SK-N-SH (cell line): ENCODE data around the gene MSTO1. TPM values are rescaled to one million over a fixed set of nuclear protein-coding genes. Genes with fewer than 3 reads are reported as not detected.

Source experiments
- CTCF ChIA-PET: fragments of 300-600, 350-600 bp; formaldehyde crosslinking; extraction: SDS; loops from one replicate; lab custom pipeline; 2021; lab: Yijun Ruan, JAX
- POLR2A ChIA-PET: fragments of 350-600 bp; sonication (Branson Sonifier 250); formaldehyde crosslinking; extraction: SDS; loops from one replicate; lab custom pipeline; 2020; ENCODE audit warnings: antibody characterized with exemption, inconsistent platforms; lab: Yijun Ruan, JAX
- DNase-seq: peaks from one replicate; pipeline ENCODE4 v3.0.0; 2012
- H2AFZ ChIP-seq: fragments of 200-600 bp; sonication (generic); 2 replicates; pipeline ENCODE4 v1.8.1; 2016; ENCODE audit warnings: antibody characterized with exemption, mild to moderate bottlenecking, low read depth
- H3F3A ChIP-seq: fragments of 200-600 bp; sonication (generic); replicated peaks from 2 replicates; pipeline ENCODE3; 2016; ENCODE audit warnings: antibody characterized with exemption, mild to moderate bottlenecking; ENCODE audit not compliant: insufficient read depth
- H3K27ac ChIP-seq, 2 experiments: fragments of 200-500 bp in 1 of 2; fragments of 200-600 bp in 1 of 2; sonication (Bioruptor generic) in 1 of 2; sonication (generic), shearing (Covaris generic) in 1 of 2; 2 replicates each; pipeline versions ENCODE4 v1.5.1 to v1.6.1; 2014 to 2016; ENCODE audit warnings: low read depth in 2 of 2, inconsistent platforms in 1 of 2, low read length in 1 of 2, mild to moderate bottlenecking in 1 of 2, mixed read lengths in 1 of 2
- H3K27me3 ChIP-seq: fragments of 200-600 bp; sonication (generic), shearing (Covaris generic); 2 replicates; pipeline ENCODE4 v1.6.1; 2016; ENCODE audit warnings: mixed run types; ENCODE audit not compliant: insufficient read depth
- H3K36me3 ChIP-seq, 2 experiments: fragments of 200-500 bp in 1 of 2; fragments of 200-600 bp in 1 of 2; sonication (Bioruptor generic) in 1 of 2; sonication (generic) in 1 of 2; replicated peaks in 1 of 2; 2 replicates each; pipeline versions ENCODE3 to v1.5.1; 2014 to 2016; ENCODE audit warnings: low read length in 1 of 2, mild to moderate bottlenecking in 1 of 2; ENCODE audit not compliant: insufficient read depth in 2 of 2, control insufficient read depth in 1 of 2
- H3K4me1 ChIP-seq, 2 experiments: fragments of 200-500 bp in 1 of 2; fragments of 200-600 bp in 1 of 2; sonication (Bioruptor generic) in 1 of 2; sonication (generic), shearing (Covaris generic) in 1 of 2; 2 replicates each; pipeline versions ENCODE4 v1.5.1 to v1.6.1; 2014 to 2016; ENCODE audit warnings: low read depth in 1 of 2, low read length in 1 of 2, mixed run types in 1 of 2; ENCODE audit not compliant: insufficient read depth in 2 of 2, control insufficient read depth in 1 of 2
- H3K4me2 ChIP-seq: fragments of 200-600 bp; sonication (generic), shearing (Covaris generic); 2 replicates; pipeline ENCODE4 v1.6.1; 2017; ENCODE audit warnings: mixed run types
- H3K4me3 ChIP-seq, 2 experiments: fragments of 200-500 bp in 1 of 2; fragments of 200-600 bp in 1 of 2; sonication (Bioruptor generic) in 1 of 2; sonication (generic), shearing (Covaris generic) in 1 of 2; 2 replicates each; pipeline versions ENCODE4 v1.5.1 to v1.8.1; 2014 to 2016; ENCODE audit warnings: low read depth in 2 of 2, inconsistent platforms in 1 of 2, low read length in 1 of 2, mild to moderate bottlenecking in 1 of 2, mixed read lengths in 1 of 2, moderate library complexity in 1 of 2
- H3K79me2 ChIP-seq: fragments of 200-600 bp; sonication (generic); 2 replicates; pipeline ENCODE4 v1.8.1; 2017; ENCODE audit warnings: mild to moderate bottlenecking; ENCODE audit not compliant: insufficient read depth
- H3K9ac ChIP-seq: fragments of 200-600 bp; sonication (generic); 2 replicates; pipeline ENCODE4 v1.6.1; 2017; ENCODE audit warnings: mixed run types
- H3K9me2 ChIP-seq: fragments of 200-600 bp; sonication (generic); 2 replicates; pipeline ENCODE4 v1.6.1; 2017; ENCODE audit warnings: mixed run types
- H3K9me3 ChIP-seq: fragments of 200-600 bp; sonication (generic); 2 replicates; pipeline ENCODE4 v1.6.1; 2017; ENCODE audit warnings: mixed run types, mild to moderate bottlenecking, moderate library complexity
- H4K20me1 ChIP-seq: fragments of 200-600 bp; sonication (generic); 2 replicates; pipeline ENCODE4 v1.6.1; 2017; ENCODE audit warnings: mild to moderate bottlenecking, mixed run types; ENCODE audit not compliant: insufficient read depth
- CHD2 ChIP-seq: fragments of 150-350 bp; IDR thresholded peaks from 2 replicates; pipeline ENCODE4 v1.6.1; 2018; ENCODE audit warnings: low read length; ENCODE audit not compliant: partially characterized antibody
- ELF1 ChIP-seq: IDR thresholded peaks from 2 replicates; pipeline ENCODE4 v1.4.0; 2012
- EP300 ChIP-seq, 2 experiments: IDR thresholded peaks; 2 replicates each; pipeline versions ENCODE4 v1.4.0 to v1.6.1; 2012; ENCODE audit warnings: borderline replicate concordance in 1 of 2, low read depth in 1 of 2, low read length in 1 of 2
- EZH2phosphoT487 ChIP-seq: fragments of 200-600 bp; sonication (generic); IDR thresholded peaks from 2 replicates; pipeline ENCODE4 v1.6.1; 2017; ENCODE audit warnings: low read depth, mixed run types, mild to moderate bottlenecking, antibody characterized with exemption, moderate library complexity, borderline replicate concordance
- FOXJ3 ChIP-seq: sonication (generic); formaldehyde crosslinking; IDR thresholded peaks from 2 replicates; pipeline ENCODE4 v1.5.1; 2020; ENCODE audit warnings: mild to moderate bottlenecking, missing genetic modification reagents
- FOXM1 ChIP-seq: IDR thresholded peaks from 2 replicates; pipeline ENCODE4 v1.4.0; 2012; ENCODE audit warnings: low read depth, mild to moderate bottlenecking
- GABPA ChIP-seq: IDR thresholded peaks from 2 replicates; pipeline ENCODE4 v1.4.0; 2012; ENCODE audit warnings: low read depth, mild to moderate bottlenecking
- GATA2 ChIP-seq: sonication (generic); formaldehyde crosslinking; IDR thresholded peaks from 2 replicates; pipeline ENCODE4 v1.5.0; 2020; ENCODE audit warnings: mild to moderate bottlenecking, missing genetic modification reagents
- JUND ChIP-seq: IDR thresholded peaks from 2 replicates; pipeline ENCODE4 v1.4.0; 2012
- MEF2A ChIP-seq: IDR thresholded peaks from 2 replicates; pipeline ENCODE4 v1.4.0; 2012; ENCODE audit warnings: low read depth, borderline replicate concordance
- MXI1 ChIP-seq: IDR thresholded peaks from 2 replicates; pipeline ENCODE4 v1.6.1; 2012; ENCODE audit warnings: mild to moderate bottlenecking, low read depth, low read length, improper control_type of control experiment
- NFIC ChIP-seq: IDR thresholded peaks from 2 replicates; pipeline ENCODE4 v1.4.0; 2012; ENCODE audit warnings: borderline replicate concordance
- NRF1 ChIP-seq: IDR thresholded peaks from 2 replicates; pipeline ENCODE4 v1.6.1; 2012; ENCODE audit warnings: low read depth, mild to moderate bottlenecking, low read length
- POLR2AphosphoS5 ChIP-seq: IDR thresholded peaks from 2 replicates; pipeline ENCODE4 v1.6.1; 2012; ENCODE audit warnings: low read depth, low read length
- RFX5 ChIP-seq: IDR thresholded peaks from 2 replicates; pipeline ENCODE4 v1.6.1; 2012; ENCODE audit warnings: mild to moderate bottlenecking, improper control_type of control experiment, low read length
- TAF1 ChIP-seq: IDR thresholded peaks from 2 replicates; pipeline ENCODE4 v1.6.1; 2012; ENCODE audit warnings: low read depth, mild to moderate bottlenecking, low read length, moderate library complexity, borderline replicate concordance
- TCF12 ChIP-seq: IDR thresholded peaks from 2 replicates; pipeline ENCODE4 v1.4.0; 2012
- TEAD4 ChIP-seq: IDR thresholded peaks from 2 replicates; pipeline ENCODE4 v1.4.0; 2012; ENCODE audit warnings: mild to moderate bottlenecking, borderline replicate concordance; ENCODE audit not compliant: insufficient read depth
- YY1 ChIP-seq: IDR thresholded peaks from 2 replicates; pipeline ENCODE4 v1.4.0; 2012; ENCODE audit warnings: low read depth, mild to moderate bottlenecking
- polyA plus RNA-seq, 3 experiments: library from polyadenylated mRNA; depleted of rRNA; stranded (reverse); fragments of >200 nt; gene quantifications; 2 replicates each; pipeline ENCODE4 v1.2.3, GENCODE V29; 2012
- TF ChIP-seq, protein P1 (sequence below): IDR thresholded peaks from 2 replicates; pipeline ENCODE4 v1.4.0; 2012; ENCODE audit warnings: low read depth, borderline replicate concordance
- TF ChIP-seq, protein P2 (sequence below): IDR thresholded peaks from 2 replicates; pipeline ENCODE4 v1.4.0; 2012; ENCODE audit warnings: low read depth, borderline replicate concordance
- TF ChIP-seq, protein P3 (sequence below): fragments of 150-350 bp; IDR thresholded peaks from 2 replicates; pipeline ENCODE4 v1.6.1; 2017; ENCODE audit warnings: antibody characterized with exemption, low read length, low read depth, borderline replicate concordance

MSTO1 gene
- polyA plus RNA-seq, 1 of the 3 experiments (the other 2 are of a cell fraction), result 22.4 TPM

DNA sequence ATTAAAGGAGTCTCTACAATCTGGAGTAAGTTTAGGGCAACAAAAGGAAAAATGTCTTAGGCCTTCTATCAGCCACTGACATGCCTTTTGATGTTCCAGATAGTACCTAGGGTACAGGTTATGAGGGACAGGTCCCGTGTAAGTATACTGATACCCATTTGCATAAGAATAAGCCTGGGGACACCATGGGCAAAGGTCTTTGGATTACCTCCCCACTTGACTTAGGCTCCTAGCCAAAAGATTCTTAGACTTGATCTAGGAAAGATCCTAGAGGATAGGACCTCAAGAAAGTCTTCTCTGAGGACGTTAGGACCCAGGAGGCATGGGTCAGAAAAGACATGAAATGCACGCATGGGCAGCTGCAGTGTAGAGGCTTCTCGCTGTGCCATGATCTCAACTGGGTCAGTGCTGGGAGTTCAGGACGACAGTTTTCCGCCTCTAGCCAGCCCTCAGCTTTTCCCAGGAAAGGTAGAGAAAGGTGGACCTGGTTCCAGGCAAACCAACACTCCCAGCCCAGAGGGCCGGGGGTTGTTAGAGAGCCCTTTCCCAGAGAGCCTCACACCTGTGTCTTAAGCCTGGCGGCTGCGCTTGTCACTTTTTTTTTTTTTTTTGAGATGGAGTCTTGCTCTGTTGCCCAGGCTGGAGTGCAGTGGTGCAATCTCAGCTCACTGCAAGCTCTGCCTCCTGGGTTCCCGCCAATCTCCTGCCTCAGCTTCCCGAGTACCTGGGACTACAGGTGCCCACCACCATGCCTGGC is 26.6 kb downstream of the MSTO1 start (continued):
- TF ChIP-seq, protein P1, sequence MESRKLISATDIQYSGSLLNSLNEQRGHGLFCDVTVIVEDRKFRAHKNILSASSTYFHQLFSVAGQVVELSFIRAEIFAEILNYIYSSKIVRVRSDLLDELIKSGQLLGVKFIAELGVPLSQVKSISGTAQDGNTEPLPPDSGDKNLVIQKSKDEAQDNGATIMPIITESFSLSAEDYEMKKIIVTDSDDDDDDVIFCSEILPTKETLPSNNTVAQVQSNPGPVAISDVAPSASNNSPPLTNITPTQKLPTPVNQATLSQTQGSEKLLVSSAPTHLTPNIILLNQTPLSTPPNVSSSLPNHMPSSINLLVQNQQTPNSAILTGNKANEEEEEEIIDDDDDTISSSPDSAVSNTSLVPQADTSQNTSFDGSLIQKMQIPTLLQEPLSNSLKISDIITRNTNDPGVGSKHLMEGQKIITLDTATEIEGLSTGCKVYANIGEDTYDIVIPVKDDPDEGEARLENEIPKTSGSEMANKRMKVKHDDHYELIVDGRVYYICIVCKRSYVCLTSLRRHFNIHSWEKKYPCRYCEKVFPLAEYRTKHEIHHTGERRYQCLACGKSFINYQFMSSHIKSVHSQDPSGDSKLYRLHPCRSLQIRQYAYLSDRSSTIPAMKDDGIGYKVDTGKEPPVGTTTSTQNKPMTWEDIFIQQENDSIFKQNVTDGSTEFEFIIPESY, result no peak
- TF ChIP-seq ELF1 (no peak), EP300 (IDR thresholded peaks at IDR 0.05; ENCODE audit: borderline replicate concordance in 1 of 2, low read depth in 1 of 2, low read length in 1 of 2) (no peak), NRF1 (no peak), GABPA (no peak)
- TF ChIP-seq, protein P2, sequence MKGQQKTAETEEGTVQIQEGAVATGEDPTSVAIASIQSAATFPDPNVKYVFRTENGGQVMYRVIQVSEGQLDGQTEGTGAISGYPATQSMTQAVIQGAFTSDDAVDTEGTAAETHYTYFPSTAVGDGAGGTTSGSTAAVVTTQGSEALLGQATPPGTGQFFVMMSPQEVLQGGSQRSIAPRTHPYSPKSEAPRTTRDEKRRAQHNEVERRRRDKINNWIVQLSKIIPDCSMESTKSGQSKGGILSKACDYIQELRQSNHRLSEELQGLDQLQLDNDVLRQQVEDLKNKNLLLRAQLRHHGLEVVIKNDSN, result no peak

DNA sequence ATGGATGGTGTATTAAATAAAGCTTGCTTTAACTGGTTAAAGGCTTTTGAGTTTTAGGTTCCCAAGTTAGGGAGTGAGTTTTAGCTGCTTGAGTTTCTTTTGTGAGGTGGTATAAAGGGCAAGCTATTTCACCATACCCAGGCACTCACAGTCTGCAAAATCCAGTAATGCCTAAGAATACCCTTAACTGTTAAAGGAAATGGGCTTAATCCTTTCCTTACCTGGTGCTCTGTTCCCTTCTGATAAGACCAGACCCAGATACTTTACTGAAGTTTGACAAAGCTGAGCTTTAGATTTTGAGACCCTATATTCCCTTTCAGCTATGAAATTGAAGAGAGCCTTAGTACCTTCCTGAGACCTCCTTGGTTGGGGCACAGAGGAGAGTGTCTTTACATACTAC is 30.3 kb downstream of the MSTO1 start:
- Histone ChIP-seq H3K27me3 (no peaks in the 10 kb centered on the region), H4K20me1 (no peaks in the 10 kb centered on the region), H3K4me1 (no peaks in the 10 kb centered on the region; a peak in 1 of 4 replicates), H3F3A (no peaks in the 10 kb centered on the region), H3K36me3 (peaks cover 0 to 22% of the 10 kb centered on the region in 2 experiments), H3K9ac (no peak overlapping the region), H3K9me2 (no peaks in the 10 kb centered on the region), H3K4me2 (no peak overlapping the region), H3K27ac (no peak overlapping the region), H3K9me3 (no peaks in the 10 kb centered on the region; the same call in 1 of the 2 replicates), H3K4me3 (no peak overlapping the region), H2AFZ (no peak overlapping the region)
- CTCF ChIA-PET, result interaction anchor here (0.6 kb wide), 1 partner anchor 298 kb away, joined by 3 read pairs; no protein-coding TSS in a partner anchor
- DNase-seq, result no peak
- POLR2A ChIA-PET, result no interaction called here
- TF ChIP-seq, protein P3, sequence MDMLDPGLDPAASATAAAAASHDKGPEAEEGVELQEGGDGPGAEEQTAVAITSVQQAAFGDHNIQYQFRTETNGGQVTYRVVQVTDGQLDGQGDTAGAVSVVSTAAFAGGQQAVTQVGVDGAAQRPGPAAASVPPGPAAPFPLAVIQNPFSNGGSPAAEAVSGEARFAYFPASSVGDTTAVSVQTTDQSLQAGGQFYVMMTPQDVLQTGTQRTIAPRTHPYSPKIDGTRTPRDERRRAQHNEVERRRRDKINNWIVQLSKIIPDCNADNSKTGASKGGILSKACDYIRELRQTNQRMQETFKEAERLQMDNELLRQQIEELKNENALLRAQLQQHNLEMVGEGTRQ, result no peak
- no peak for TF ChIP-seq NRF1
- no peak for TF ChIP-seq YY1
- TF ChIP-seq, protein P1, result no peak
- TF ChIP-seq GATA2 (CRISPR knock-in tag), result no peak
- no peak for TF ChIP-seq NFIC
- no peak for TF ChIP-seq TEAD4
- no peak for TF ChIP-seq FOXJ3 (CRISPR knock-in tag)
- TF ChIP-seq TCF12, result no peak
- no peak for TF ChIP-seq JUND
- TF ChIP-seq TAF1, result no peak
- TF ChIP-seq RFX5, result no peak
- TF ChIP-seq CHD2, result no peak
- TF ChIP-seq EZH2phosphoT487, result no peak
- no peak for TF ChIP-seq MXI1
- no peak for TF ChIP-seq MEF2A
- no peak for TF ChIP-seq FOXM1
- TF ChIP-seq, protein P2, result no peak
- no peak for TF ChIP-seq POLR2AphosphoS5
- TF ChIP-seq, all 33 proteins: peak for 0
- H3K79me2 ChIP-seq, result no peaks in the 10 kb centered on the region
